ENCODE results near the gene STIP1.
A peak's percentile ranks its signal among the peaks of the same experiment; 100 is the strongest.
"Not testable (repeated sequence)": the region's sequence is repeated elsewhere in the genome, so short reads cannot be mapped to it uniquely, and the experiment has no call there.

The STIP1 gene

GRCh38 chr11:64161037-64161436 is 24.9 kb upstream of the STIP1 start:
- DNase-seq: no peak

GRCh38 chr11:64162769-64163168 is 23.2 kb upstream of the STIP1 start:
- not testable (repeated sequence) for DNase-seq

- DNase-seq: no peak
Observed at GRCh38 chr11:64163951-64164350, 22.0 kb upstream of the STIP1 start.

- DNase-seq: peak; percentile 42
Observed at GRCh38 chr11:64164392-64165312, 21.3 kb upstream of the STIP1 start.

- DNase-seq: no peak
Observed at GRCh38 chr11:64165481-64165841, 20.5 kb upstream of the STIP1 start.

GRCh38 chr11:64165842-64166635 is 19.9 kb upstream of the STIP1 start, which contains the start of gene MACROD1:
MACROD1 (minus strand) TSS chr11:64166113; CDS start chr11:64165994, 119 bp downstream.
- peak; percentile 92 for DNase-seq

GRCh38 chr11:64170419-64170818 is 15.6 kb upstream of the STIP1 start:
- DNase-seq: no peak

GRCh38 chr11:64173616-64174355 is 12.2 kb upstream of the STIP1 start:
- DNase-seq: no peak

- no peak for DNase-seq
Observed at GRCh38 chr11:64176751-64177150, 9.2 kb upstream of the STIP1 start.

GRCh38 chr11:64178203-64178602 is 7.8 kb upstream of the STIP1 start:
- no peak for DNase-seq

- no peak for DNase-seq
Observed at GRCh38 chr11:64178951-64179639, 6.9 kb upstream of the STIP1 start.

GRCh38 chr11:64180891-64181290 is 5.1 kb upstream of the STIP1 start:
- DNase-seq: peak; percentile 31

GRCh38 chr11:64181506-64182411 is 4.2 kb upstream of the STIP1 start:
- DNase-seq: peak; percentile 77

- DNase-seq: no peak
Observed at GRCh38 chr11:64183890-64184289, 2.1 kb upstream of the STIP1 start.

- DNase-seq: no peak
Observed at GRCh38 chr11:64185175-64185692, 737 bp upstream of the STIP1 start.

- peak; percentile 39 for DNase-seq
Observed at GRCh38 chr11:64186492-64187165, 658 bp downstream of the STIP1 start.

- DNase-seq: no peak
Observed at GRCh38 chr11:64192434-64192833, 6.5 kb downstream of the STIP1 start.

GRCh38 chr11:64196626-64197025 is 10.7 kb downstream of the STIP1 start:
- DNase-seq: no peak

GRCh38 chr11:64198511-64198910 is 12.5 kb downstream of the STIP1 start:
- no peak for DNase-seq

GRCh38 chr11:64201543-64201942 is 15.6 kb downstream of the STIP1 start:
- DNase-seq: no peak

GRCh38 chr11:64202992-64203391 is 17.0 kb downstream of the STIP1 start:
- no peak for DNase-seq
